ENCODE results near the gene LRP2.

LRP2 gene

DNA sequence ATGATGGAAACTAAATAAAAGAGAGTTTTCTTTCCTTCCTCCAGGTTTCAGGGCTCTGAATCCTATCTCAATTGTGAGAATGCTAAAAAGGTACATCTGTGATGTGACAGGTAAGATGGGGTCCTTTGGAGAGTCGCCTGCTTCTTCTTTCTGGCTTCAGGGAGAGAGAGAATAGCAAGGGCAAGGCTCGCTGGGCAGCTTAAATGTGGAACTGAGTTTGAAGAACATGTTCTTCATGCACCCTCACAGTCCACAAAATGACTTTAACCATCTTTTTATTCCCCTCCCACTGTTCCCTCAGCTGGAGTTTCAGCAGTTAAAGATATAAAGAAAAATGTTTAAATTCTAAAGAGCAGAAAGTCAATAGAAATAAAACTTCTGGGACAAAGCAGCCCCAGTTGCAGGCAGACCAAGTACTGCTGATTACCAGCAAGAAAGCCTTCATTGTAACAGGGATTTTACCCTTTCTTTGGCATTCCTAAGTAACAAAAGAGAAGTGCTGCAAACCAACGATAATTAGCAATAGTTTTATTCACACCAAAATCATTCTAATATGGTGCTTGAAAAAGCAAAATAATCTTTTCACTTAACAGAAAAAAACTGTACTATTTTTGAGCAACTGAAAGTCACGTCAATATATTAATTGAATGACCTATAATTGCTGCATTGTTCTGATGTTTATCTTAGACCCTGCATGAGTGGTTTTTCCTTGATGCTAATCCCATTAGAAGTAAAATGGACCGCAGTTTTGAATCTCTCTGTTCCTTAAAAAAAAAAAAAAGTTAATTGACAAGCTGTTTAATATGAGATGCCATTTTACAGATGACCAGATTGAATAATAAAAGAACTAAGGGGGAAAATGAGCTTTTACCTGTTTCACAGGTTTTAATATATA is 61.5 kb downstream of the LRP2 start:
- Histone ChIP-seq H3K4me1 (ENCODE audit: insufficient read depth, insufficient read length) (no peaks in the 10 kb centered on the region), H3K27me3 (ENCODE audit: insufficient read depth, insufficient read length) (no peaks in the 10 kb centered on the region), H3K36me3 (ENCODE audit: insufficient read depth, insufficient read length, low read length) (no peaks in the 10 kb centered on the region), H3K9me3 (ENCODE audit: insufficient read depth, low read length) (no peaks in the 10 kb centered on the region), H3K4me3 (ENCODE audit: insufficient read length, low read depth) (no peak overlapping the region), H3K9ac (ENCODE audit: insufficient read length, low read depth) (no peak overlapping the region)
- TF ChIP-seq YY1 (IDR thresholded peaks at IDR 0.05; ENCODE audit: insufficient read depth, insufficient read length) (no peak), SUZ12 (IDR thresholded peaks at IDR 0.05; ENCODE audit: extremely low read depth, insufficient read depth, insufficient read length) (no peak), ZNF274 (IDR thresholded peaks at IDR 0.05; ENCODE audit: low read depth, low read length) (no peak)
- DNase-seq (ENCODE audit: low read depth, low spot score), result peak; percentile 18

DNA sequence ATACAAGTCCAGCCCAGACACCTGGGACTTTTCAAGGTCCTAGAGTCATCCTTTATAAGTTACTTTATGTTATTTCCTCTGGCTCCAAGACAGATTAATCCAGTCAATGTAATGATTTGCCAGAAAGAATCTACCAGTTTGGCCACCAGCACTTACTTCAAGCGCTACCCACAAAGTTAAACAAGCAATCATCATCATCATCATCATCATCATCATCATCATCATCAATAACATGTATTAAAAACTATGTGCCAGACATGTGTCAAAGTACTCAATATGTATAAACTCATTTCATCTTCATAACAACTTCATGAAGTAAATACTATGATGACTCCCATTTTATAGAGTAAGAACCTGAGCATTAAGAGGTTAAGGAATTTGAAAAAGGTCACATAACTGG is 64.3 kb downstream of the LRP2 start:
- Histone ChIP-seq H3K9me3 (ENCODE audit: insufficient read depth, low read length) (no peaks in the 10 kb centered on the region), H3K9ac (ENCODE audit: insufficient read length, low read depth) (no peak overlapping the region), H3K4me3 (ENCODE audit: insufficient read length, low read depth) (no peak overlapping the region), H3K4me1 (ENCODE audit: insufficient read depth, insufficient read length) (no peaks in the 10 kb centered on the region), H3K36me3 (ENCODE audit: insufficient read depth, insufficient read length, low read length) (no peaks in the 10 kb centered on the region), H3K27me3 (ENCODE audit: insufficient read depth, insufficient read length) (no peaks in the 10 kb centered on the region)
- no peak for DNase-seq (ENCODE audit: low read depth, low spot score)
- TF ChIP-seq ZNF274 (IDR thresholded peaks at IDR 0.05; ENCODE audit: low read depth, low read length) (no peak), YY1 (IDR thresholded peaks at IDR 0.05; ENCODE audit: insufficient read depth, insufficient read length) (no peak), SUZ12 (IDR thresholded peaks at IDR 0.05; ENCODE audit: extremely low read depth, insufficient read depth, insufficient read length) (no peak)

DNA sequence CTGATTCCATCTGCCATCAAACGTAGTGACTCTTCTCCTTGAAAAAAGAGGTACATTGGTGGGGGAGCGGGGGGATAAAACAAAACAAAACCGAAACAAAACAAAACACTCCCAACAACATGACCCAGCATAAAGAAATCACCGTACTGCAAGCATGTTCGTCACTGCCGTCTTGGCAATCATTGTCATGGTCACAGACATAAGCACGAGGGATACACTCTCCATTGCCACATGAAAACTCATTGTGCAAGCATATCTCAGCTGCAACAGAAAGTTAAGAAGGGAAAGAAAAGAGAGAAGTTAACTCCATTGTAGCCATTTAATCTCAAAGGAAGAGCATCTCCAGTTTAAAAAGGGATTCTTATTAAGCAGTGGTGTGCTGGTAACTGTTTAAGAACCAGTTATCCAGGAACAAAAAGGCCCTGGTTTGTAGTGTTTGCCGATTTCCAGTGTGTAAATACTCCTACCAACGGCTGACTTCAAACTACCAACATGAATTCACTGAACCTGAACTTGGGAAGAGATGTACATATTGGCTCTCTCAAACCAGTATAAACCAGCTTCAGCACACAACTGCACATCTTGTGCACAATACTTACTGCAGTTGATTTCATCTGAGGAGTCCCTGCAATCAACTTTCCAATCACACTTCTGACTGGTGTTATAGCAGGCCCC is 68.2 kb downstream of the LRP2 start:
- Histone ChIP-seq H3K9ac (ENCODE audit: insufficient read length, low read depth) (no peak overlapping the region), H3K4me1 (ENCODE audit: insufficient read depth, insufficient read length) (no peaks in the 10 kb centered on the region), H3K27me3 (ENCODE audit: insufficient read depth, insufficient read length) (no peaks in the 10 kb centered on the region), H3K9me3 (ENCODE audit: insufficient read depth, low read length) (no peaks in the 10 kb centered on the region), H3K4me3 (ENCODE audit: insufficient read length, low read depth) (no peak overlapping the region), H3K36me3 (ENCODE audit: insufficient read depth, insufficient read length, low read length) (no peaks in the 10 kb centered on the region)
- no peak for TF ChIP-seq SUZ12 (IDR thresholded peaks at IDR 0.05; ENCODE audit: extremely low read depth, insufficient read depth, insufficient read length)
- TF ChIP-seq YY1 (IDR thresholded peaks at IDR 0.05; ENCODE audit: insufficient read depth, insufficient read length), result no peak
- TF ChIP-seq ZNF274 (IDR thresholded peaks at IDR 0.05; ENCODE audit: low read depth, low read length), result no peak
- DNase-seq (ENCODE audit: low read depth, low spot score), result no peak

DNA sequence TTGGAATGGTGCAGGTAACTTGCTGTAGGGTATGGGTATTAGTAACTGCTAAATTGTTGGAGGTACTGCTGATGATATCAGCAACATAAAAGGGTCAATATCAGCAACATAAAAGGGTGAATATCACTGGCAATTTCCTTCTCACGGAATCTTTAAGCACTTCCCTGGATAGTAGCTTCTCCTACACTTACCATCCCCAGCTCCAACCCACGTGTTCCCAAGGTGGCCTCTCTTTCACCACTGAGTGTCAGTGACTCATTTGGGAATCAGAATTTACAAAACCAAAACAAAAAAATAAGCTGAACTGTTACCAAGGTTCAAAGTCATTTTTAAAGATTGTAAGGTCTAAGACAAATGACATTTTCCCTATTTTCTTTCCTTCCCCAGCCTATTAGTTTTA is 70.8 kb downstream of the LRP2 start:
- DNase-seq (ENCODE audit: low read depth, low spot score), result no peak
- Histone ChIP-seq H3K27me3 (ENCODE audit: insufficient read depth, insufficient read length) (no peaks in the 10 kb centered on the region), H3K9ac (ENCODE audit: insufficient read length, low read depth) (no peak overlapping the region), H3K9me3 (ENCODE audit: insufficient read depth, low read length) (no peaks in the 10 kb centered on the region), H3K36me3 (ENCODE audit: insufficient read depth, insufficient read length, low read length) (no peaks in the 10 kb centered on the region), H3K4me3 (ENCODE audit: insufficient read length, low read depth) (no peak overlapping the region), H3K4me1 (ENCODE audit: insufficient read depth, insufficient read length) (no peaks in the 10 kb centered on the region)
- TF ChIP-seq ZNF274 (IDR thresholded peaks at IDR 0.05; ENCODE audit: low read depth, low read length), result no peak
- no peak for TF ChIP-seq SUZ12 (IDR thresholded peaks at IDR 0.05; ENCODE audit: extremely low read depth, insufficient read depth, insufficient read length)
- TF ChIP-seq YY1 (IDR thresholded peaks at IDR 0.05; ENCODE audit: insufficient read depth, insufficient read length), result no peak

DNA sequence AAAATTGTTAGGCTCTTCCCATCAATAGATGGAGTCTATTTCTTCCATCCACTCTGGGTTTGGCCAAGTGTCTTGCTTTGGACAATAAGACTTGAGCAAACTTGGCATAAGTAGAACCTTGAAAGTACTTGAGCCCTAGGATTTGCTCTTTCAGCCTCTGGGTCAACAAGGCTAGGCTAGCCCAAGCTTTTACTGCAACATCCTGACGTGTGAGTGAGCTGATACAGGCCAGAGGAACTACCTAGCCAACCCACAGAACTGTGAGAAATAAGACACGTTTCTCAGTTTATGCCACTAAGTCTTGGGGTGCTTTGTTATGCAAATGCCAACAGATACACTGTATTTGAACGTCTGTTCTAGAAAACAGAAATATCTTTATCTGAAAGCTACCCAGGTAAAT is 71.9 kb downstream of the LRP2 start:
- H3K9ac ChIP-seq (ENCODE audit: insufficient read length, low read depth), result no peak overlapping the region
- H3K4me3 ChIP-seq (ENCODE audit: insufficient read length, low read depth), result no peak overlapping the region
- DNase-seq (ENCODE audit: low read depth, low spot score), result no peak
- H3K9me3 ChIP-seq (ENCODE audit: insufficient read depth, low read length), result no peaks in the 10 kb centered on the region
- TF ChIP-seq ZNF274 (IDR thresholded peaks at IDR 0.05; ENCODE audit: low read depth, low read length), result no peak
- no peaks in the 10 kb centered on the region for H3K36me3 ChIP-seq (ENCODE audit: insufficient read depth, insufficient read length, low read length)
- no peaks in the 10 kb centered on the region for H3K27me3 ChIP-seq (ENCODE audit: insufficient read depth, insufficient read length)
- H3K4me1 ChIP-seq (ENCODE audit: insufficient read depth, insufficient read length), result no peaks in the 10 kb centered on the region

DNA sequence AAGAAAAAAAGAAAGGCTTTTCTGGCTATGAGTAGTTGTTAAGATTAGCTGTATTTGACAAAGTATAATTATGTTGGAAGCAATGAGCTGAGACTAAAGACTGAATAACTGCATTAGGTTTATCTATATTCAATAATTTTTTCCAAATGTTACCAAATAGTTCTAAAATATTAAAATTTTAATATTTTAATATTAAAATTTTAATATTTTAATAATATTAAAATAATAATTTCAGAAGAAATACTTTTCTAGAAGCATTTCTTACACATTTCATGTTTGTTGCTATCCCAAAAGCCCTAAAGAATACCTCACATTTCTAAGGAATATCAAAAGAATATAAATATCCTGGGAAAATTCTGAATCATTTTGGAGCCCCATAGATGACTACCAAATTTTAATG is 74.7 kb downstream of the LRP2 start:
- Histone ChIP-seq H3K36me3 (ENCODE audit: insufficient read depth, insufficient read length, low read length) (no peaks in the 10 kb centered on the region), H3K27me3 (ENCODE audit: insufficient read depth, insufficient read length) (no peaks in the 10 kb centered on the region), H3K9me3 (ENCODE audit: insufficient read depth, low read length) (no peaks in the 10 kb centered on the region), H3K4me3 (ENCODE audit: insufficient read length, low read depth) (no peak overlapping the region), H3K4me1 (ENCODE audit: insufficient read depth, insufficient read length) (no peaks in the 10 kb centered on the region), H3K9ac (ENCODE audit: insufficient read length, low read depth) (no peak overlapping the region)
- TF ChIP-seq SUZ12 (IDR thresholded peaks at IDR 0.05; ENCODE audit: extremely low read depth, insufficient read depth, insufficient read length) (no peak), ZNF274 (IDR thresholded peaks at IDR 0.05; ENCODE audit: low read depth, low read length) (no peak), YY1 (IDR thresholded peaks at IDR 0.05; ENCODE audit: insufficient read depth, insufficient read length) (no peak)
- no peak for DNase-seq (ENCODE audit: low read depth, low spot score)

DNA sequence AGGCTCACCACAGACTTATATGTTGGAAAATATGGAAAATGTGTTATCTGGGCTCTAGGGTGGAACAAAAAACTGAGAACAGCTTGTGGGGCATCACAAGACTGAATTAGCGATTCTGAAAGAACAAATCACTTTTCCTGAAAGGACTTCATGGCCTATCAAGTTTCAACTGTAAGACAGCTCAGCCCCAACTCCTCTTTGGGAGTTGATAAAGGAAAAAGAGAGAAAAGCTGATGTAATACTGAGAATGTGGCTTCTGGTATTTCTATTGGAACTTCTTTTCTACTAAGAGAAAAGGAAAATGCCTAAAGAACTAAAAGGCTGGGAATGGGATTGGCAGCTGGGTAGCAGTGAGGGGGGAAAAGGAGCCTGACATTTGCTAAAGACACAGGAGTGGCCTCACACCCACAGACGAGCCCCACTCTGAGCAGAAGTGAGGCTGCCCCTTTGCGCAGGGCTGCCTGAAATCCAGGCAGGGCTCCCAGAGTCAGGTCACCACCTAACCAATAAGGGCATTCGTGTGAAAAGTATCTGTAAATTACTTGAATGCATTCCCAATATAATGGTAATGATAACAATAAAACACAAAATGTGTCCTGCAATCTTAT is 75.6 kb downstream of the LRP2 start:
- no peaks in the 10 kb centered on the region for H3K27me3 ChIP-seq (ENCODE audit: insufficient read depth, insufficient read length)
- TF ChIP-seq SUZ12 (IDR thresholded peaks at IDR 0.05; ENCODE audit: extremely low read depth, insufficient read depth, insufficient read length) (no peak), ZNF274 (IDR thresholded peaks at IDR 0.05; ENCODE audit: low read depth, low read length) (no peak), YY1 (IDR thresholded peaks at IDR 0.05; ENCODE audit: insufficient read depth, insufficient read length) (no peak)

More for the DNA sequence above, 75.6 kb downstream of the LRP2 start:
- Histone ChIP-seq H3K9me3 (ENCODE audit: insufficient read depth, low read length) (no peaks in the 10 kb centered on the region), H3K4me3 (ENCODE audit: insufficient read length, low read depth) (no peak overlapping the region), H3K4me1 (ENCODE audit: insufficient read depth, insufficient read length) (no peaks in the 10 kb centered on the region), H3K36me3 (ENCODE audit: insufficient read depth, insufficient read length, low read length) (no peaks in the 10 kb centered on the region), H3K9ac (ENCODE audit: insufficient read length, low read depth) (no peak overlapping the region)
- no peak for DNase-seq (ENCODE audit: low read depth, low spot score)
